BE2C (cell line): ENCODE measurements around the gene NEK4. TPM values are rescaled to one million over a fixed set of nuclear protein-coding genes. Genes with fewer than 3 reads are reported as not detected.

Source experiments
- DNase-seq: peaks from one replicate; pipeline ENCODE4 v3.0.0-alpha.2; 2020
- H3K27me3 ChIP-seq: fragments of 250-450 bp; sonication (Bioruptor Pico); 2 replicates; pipeline ENCODE4 v1.5.1; 2020; ENCODE audit warnings: mild to moderate bottlenecking
- H3K36me3 ChIP-seq: fragments of 250-450 bp; sonication (Bioruptor Pico); 2 replicates; pipeline ENCODE4 v1.5.1; 2020; ENCODE audit warnings: mild to moderate bottlenecking
- H3K4me1 ChIP-seq: fragments of 250-450 bp; sonication (Bioruptor Pico); 2 replicates; pipeline ENCODE4 v1.5.1; 2020
- H3K4me3 ChIP-seq: 2 replicates; pipeline ENCODE4 v1.5.1; 2011; ENCODE audit warnings: low read depth, low read length
- H3K9me3 ChIP-seq: fragments of 250-450 bp; sonication (Bioruptor Pico); 2 replicates; pipeline ENCODE4 v1.5.1; 2020
- CTCF ChIP-seq: IDR thresholded peaks from 2 replicates; pipeline ENCODE4 v1.5.1; 2012; ENCODE audit warnings: mild to moderate bottlenecking, low read depth, low read length
- polyA plus RNA-seq: library from polyadenylated mRNA; unstranded; fragments of >200 nt; gene quantifications from one replicate; pipeline ENCODE4 v1.2.1, GENCODE V29; 2012; ENCODE audit warnings: low read depth, missing spikeins; ENCODE audit not compliant: insufficient read length, insufficient read depth

The NEK4 gene
- 7.4 TPM for polyA plus RNA-seq

GRCh38 chr3:52770496-52771333 lies at the start of gene NEK4:
Gene NEK4, minus strand, starts transcription at chr3:52770940. Its CDS starts 194 bp downstream, at chr3:52770746.
- Histone ChIP-seq H3K4me3 (peak within 1 kb of the TSS; percentile 75), H3K36me3 (no peaks in the 10 kb centered on the region), H3K27me3 (no peaks in the 10 kb centered on the region), H3K9me3 (no peaks in the 10 kb centered on the region), H3K4me1 (no peaks in the 10 kb centered on the region)
- no peak for TF ChIP-seq CTCF
- DNase-seq, result peak; percentile 90

GRCh38 chr3:52819936-52820335 lies 49.2 kb upstream of the NEK4 start:
- Histone ChIP-seq H3K9me3 (no peaks in the 10 kb centered on the region), H3K4me1 (no peaks in the 10 kb centered on the region), H3K36me3 (no peaks in the 10 kb centered on the region), H3K4me3 (no peak overlapping the region), H3K27me3 (no peaks in the 10 kb centered on the region)
- DNase-seq, result no peak
- no peak for TF ChIP-seq CTCF

GRCh38 chr3:52817860-52818259 lies 47.1 kb upstream of the NEK4 start:
- no peaks in the 10 kb centered on the region for H3K4me1 ChIP-seq

GRCh38 chr3:52817221-52817620 lies 46.5 kb upstream of the NEK4 start:
- Histone ChIP-seq H3K4me1 (no peaks in the 10 kb centered on the region), H3K36me3 (no peaks in the 10 kb centered on the region), H3K4me3 (no peak overlapping the region), H3K9me3 (no peaks in the 10 kb centered on the region), H3K27me3 (no peaks in the 10 kb centered on the region)
- TF ChIP-seq CTCF, result no peak
- DNase-seq, result no peak

More at GRCh38 chr3:52817860-52818259, 47.1 kb upstream of the NEK4 start:
- Histone ChIP-seq H3K27me3 (no peaks in the 10 kb centered on the region), H3K4me3 (no peak overlapping the region), H3K9me3 (no peaks in the 10 kb centered on the region), H3K36me3 (no peaks in the 10 kb centered on the region)
- no peak for DNase-seq
- TF ChIP-seq CTCF, result no peak

- Histone ChIP-seq H3K4me1 (no peaks in the 10 kb centered on the region), H3K4me3 (no peak overlapping the region), H3K36me3 (no peaks in the 10 kb centered on the region), H3K9me3 (no peaks in the 10 kb centered on the region), H3K27me3 (no peaks in the 10 kb centered on the region)
- TF ChIP-seq CTCF, result no peak
- no peak for DNase-seq
These were observed 45.9 kb upstream of the NEK4 start for GRCh38 chr3:52816654-52817053.

- Histone ChIP-seq H3K27me3 (no peaks in the 10 kb centered on the region), H3K4me1 (no peaks in the 10 kb centered on the region), H3K36me3 (no peaks in the 10 kb centered on the region), H3K9me3 (no peaks in the 10 kb centered on the region), H3K4me3 (no peak overlapping the region)
- no peak for DNase-seq
- TF ChIP-seq CTCF, result no peak
These were observed 45.5 kb upstream of the NEK4 start for GRCh38 chr3:52816199-52816598.
